GM12865 (cell line): ENCODE data around the gene KCNC1.

Experiments used
- DNase-seq: peaks from one replicate; pipeline ENCODE4 v3.0.0; 2010; ENCODE audit warnings: low read depth
- H3K4me3 ChIP-seq: 2 replicates; pipeline ENCODE4 v1.5.1; 2011; ENCODE audit warnings: mild to moderate bottlenecking, low read depth, low read length, control low read depth
- TF ChIP-seq, protein P1 (sequence below): IDR thresholded peaks from 2 replicates; pipeline ENCODE4 v1.5.1; 2011; ENCODE audit warnings: low read length, control low read depth, low read depth, inconsistent platforms; ENCODE audit not compliant: insufficient read depth; ENCODE audit errors: missing control alignments

KCNC1 gene

DNA sequence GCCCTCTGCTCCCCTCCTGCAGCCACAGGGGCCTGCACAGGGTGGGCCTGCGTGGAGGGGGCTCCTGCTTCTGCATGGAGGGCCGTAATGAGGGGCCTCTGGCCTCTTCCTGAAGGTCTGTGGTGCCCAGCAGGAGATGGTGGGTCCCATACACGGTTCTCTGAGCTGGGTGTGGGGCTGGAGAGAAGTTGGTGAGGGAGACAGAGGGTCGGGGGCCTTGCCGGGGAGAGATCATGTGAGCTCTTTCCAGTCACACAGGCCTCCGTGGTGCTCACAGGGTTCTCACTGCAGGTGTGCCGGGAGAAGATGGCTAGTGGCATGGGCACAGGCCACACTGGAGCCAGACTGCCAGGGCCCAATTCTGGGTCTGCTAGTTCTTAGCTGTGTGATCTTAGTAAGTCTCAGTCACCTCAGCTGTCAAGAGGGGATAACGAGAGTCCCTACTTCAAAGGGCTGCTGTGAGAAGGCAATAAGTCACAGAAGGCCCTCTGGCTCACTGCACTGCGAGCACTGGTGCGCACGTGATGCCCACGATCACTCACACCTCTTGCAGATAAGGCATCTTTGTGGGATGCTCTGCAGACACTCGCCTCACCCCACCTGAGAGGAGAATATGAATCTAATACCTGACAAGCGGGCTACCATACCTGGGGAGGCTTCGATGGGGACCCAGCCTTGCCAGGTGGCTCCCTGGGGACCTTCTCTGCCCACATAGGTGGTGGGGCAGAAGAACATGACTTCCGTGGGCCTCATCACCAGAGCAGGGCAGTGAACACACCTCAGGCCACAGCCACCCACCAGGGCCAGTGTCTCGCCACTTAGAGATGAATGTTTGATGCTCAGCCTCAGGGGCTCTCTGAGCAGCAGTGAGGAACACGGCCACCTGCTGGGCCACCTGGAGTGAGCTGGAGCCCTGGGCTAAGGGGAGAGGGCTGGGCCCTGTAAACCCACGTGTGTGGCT lies 14.5 kb downstream of the KCNC1 start:
- DNase-seq: no peak
- no peak overlapping the region for H3K4me3 ChIP-seq
- TF ChIP-seq, protein P1, sequence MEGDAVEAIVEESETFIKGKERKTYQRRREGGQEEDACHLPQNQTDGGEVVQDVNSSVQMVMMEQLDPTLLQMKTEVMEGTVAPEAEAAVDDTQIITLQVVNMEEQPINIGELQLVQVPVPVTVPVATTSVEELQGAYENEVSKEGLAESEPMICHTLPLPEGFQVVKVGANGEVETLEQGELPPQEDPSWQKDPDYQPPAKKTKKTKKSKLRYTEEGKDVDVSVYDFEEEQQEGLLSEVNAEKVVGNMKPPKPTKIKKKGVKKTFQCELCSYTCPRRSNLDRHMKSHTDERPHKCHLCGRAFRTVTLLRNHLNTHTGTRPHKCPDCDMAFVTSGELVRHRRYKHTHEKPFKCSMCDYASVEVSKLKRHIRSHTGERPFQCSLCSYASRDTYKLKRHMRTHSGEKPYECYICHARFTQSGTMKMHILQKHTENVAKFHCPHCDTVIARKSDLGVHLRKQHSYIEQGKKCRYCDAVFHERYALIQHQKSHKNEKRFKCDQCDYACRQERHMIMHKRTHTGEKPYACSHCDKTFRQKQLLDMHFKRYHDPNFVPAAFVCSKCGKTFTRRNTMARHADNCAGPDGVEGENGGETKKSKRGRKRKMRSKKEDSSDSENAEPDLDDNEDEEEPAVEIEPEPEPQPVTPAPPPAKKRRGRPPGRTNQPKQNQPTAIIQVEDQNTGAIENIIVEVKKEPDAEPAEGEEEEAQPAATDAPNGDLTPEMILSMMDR: no peak

DNA sequence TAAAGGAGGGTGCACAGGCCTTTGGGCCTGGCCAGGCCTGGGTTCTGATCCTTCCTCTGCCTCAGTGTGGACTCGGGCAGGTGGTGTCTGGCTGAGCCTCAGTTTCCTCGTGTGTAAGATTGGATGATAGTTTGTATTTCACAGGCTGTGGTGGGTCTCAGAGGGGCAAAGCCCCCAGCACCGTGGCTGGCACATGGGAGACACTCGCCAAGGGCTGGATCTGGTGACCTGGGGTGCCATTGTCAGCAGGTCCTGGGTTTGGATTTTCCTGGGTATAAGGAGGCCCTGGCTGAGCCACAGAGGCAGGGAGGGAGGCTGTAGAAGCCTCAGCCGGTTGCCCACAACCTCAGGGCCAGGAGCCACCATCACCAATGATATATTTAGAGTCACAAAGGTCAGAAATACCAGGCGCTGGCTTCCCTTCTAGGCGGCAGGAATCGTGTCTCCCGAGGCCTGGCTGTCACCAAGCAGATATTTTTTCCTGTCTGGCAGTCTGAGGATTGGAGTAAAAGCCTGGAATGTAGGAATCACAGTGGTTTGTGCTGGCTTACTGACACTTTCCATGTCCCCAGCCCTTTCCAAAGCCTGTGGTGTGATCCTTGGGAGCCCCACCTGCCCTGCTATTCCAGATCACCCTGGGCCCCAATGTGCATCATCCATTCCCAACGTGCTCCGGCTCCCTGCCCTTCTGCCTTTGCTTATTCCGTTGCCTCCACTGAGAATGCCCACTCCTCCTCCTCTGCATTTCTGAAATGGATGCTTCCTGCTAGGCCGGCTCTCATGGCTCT lies 15.6 kb downstream of the KCNC1 start:
- no peak overlapping the region for H3K4me3 ChIP-seq
- TF ChIP-seq, protein P1: no peak
- no peak for DNase-seq

DNA sequence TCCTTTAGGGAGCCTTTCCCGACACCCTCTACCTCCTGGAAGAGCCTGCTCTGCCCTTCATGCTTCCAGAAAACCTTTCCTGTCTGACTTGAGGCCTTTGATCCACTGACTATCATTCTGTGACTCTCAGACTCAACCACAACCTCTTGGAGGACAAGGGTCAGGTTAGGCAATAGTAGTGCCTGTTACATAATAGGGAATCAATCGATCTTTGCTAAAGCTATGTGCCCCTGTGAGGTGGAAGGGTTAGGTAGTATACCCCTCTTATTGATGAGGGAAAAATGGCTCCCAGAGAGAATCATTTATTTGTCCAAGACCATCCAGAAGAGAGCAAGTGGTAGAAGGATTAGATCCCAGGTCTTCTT lies 16.2 kb downstream of the KCNC1 start:
- TF ChIP-seq, protein P1: no peak
- no peak overlapping the region for H3K4me3 ChIP-seq
- DNase-seq: no peak

DNA sequence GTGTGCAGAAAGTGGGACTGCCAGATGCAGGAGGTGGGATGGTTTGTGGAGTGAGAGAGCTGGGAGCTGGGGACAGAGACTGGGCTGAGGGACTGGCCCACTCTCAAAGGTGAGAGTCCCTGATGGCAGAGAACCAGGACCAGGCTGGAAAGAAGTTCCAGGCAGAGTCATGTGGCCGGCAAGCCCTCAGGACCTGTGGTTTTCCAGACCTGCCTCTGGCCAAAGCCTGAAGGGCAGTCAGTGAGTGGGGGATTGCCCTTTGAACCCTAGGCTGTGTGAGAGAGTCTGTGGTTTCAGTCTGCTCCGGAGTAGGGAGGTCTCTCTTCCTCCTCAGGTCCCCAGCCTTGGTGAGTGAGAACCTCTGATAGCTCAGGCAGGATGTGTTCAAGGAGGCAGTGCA lies 17.0 kb downstream of the KCNC1 start:
- DNase-seq: no peak
- no peak overlapping the region for H3K4me3 ChIP-seq
- TF ChIP-seq, protein P1: no peak

GRCh38 chr11:17752144-17752543 lies 17.6 kb downstream of the KCNC1 start:
- TF ChIP-seq, protein P1: no peak
- H3K4me3 ChIP-seq: no peak overlapping the region
- no peak for DNase-seq

DNA sequence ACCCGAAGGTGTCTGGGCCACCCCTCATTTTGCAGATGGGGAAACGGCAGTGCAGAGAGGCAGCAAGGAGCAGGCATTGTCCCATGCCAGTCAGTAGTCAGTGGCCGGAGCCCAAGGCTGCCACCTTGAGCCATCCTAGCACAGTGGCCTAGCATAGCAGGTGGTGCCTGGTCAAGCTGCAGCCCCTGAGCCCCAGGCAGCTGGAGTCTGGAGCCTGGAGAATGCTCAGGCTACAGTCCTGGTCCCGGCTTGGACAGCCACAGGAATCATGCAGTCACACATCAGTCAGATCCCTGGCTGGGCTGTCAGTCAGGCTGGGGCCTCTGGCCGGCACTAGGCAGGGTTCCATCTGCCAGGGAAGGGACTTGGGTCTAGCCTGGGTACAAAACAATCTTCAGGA lies 18.6 kb downstream of the KCNC1 start:
- no peak for DNase-seq
- no peak overlapping the region for H3K4me3 ChIP-seq
- TF ChIP-seq, protein P1: no peak
